T-cell (primary cell): Measurements from ENCODE around the gene EDIL3. TPM values are rescaled to one million over a fixed set of nuclear protein-coding genes. Genes with fewer than 3 reads are reported as not detected.

Experiments used
- ATAC-seq, 4 experiments: fragments of 200-7000 bp in 3 of 4; fragments of 150-1000 bp in 1 of 4; cut with Tn5 transposase; replicated peaks in 1 of 4; 1 replicate in 3 of 4; 2 replicates in 1 of 4; pipeline ENCODE4 v1.10.0; 2021; ENCODE audit warnings: moderate library complexity in 3 of 4, mild to moderate bottlenecking in 2 of 4, moderate number of reproducible peaks in 1 of 4
- CTCF ChIA-PET, 2 donors: fragments of 300-600 bp; sonication (Branson Sonifier 250); formaldehyde crosslinking; loops; one replicate each; lab custom pipeline; 2022; ENCODE audit warnings: antibody characterized with exemption in 2 of 2; lab: Charles Lee
- POLR2A ChIA-PET, 2 donors: fragments of 300-600 bp; sonication (Branson Sonifier 250); formaldehyde crosslinking; loops; one replicate each; lab custom pipeline; 2022; ENCODE audit warnings: antibody characterized with exemption in 2 of 2; lab: Charles Lee
- DNase-seq, 35 experiments: peaks; one replicate each; pipeline versions ENCODE4 v3.0.0 to v3.0.0-alpha.2; 2013 to 2023
- H3K27ac ChIP-seq: one replicate; pipeline ENCODE4 v1.5.1; 2013; ENCODE audit warnings: low read length
- H3K27me3 ChIP-seq, 2 experiments: replicated peaks in 1 of 2; 1 replicate in 1 of 2; 2 replicates in 1 of 2; pipeline versions ENCODE4 v1.6.1 to v1.7.0; 2013; ENCODE audit warnings: low read length in 1 of 2, mixed read lengths in 1 of 2; ENCODE audit not compliant: control insufficient read depth in 2 of 2, insufficient read depth in 2 of 2; ENCODE audit errors: extremely low read depth in 1 of 2
- H3K36me3 ChIP-seq, 2 donors: 1 replicate in 1 of 2; 2 replicates in 1 of 2; pipeline versions ENCODE4 v1.6.1 to v1.7.0; 2013; ENCODE audit warnings: low read length in 1 of 2; ENCODE audit not compliant: control insufficient read depth in 2 of 2, insufficient read depth in 1 of 2; ENCODE audit errors: extremely low read depth in 1 of 2
- H3K4me1 ChIP-seq, 2 experiments: 1 replicate in 1 of 2; 2 replicates in 1 of 2; pipeline versions ENCODE4 v1.6.1 to v1.7.0; 2013; ENCODE audit warnings: low read length in 2 of 2, mixed read lengths in 1 of 2; ENCODE audit not compliant: insufficient read depth in 2 of 2, control insufficient read depth in 1 of 2; ENCODE audit errors: extremely low read depth in 1 of 2
- H3K4me3 ChIP-seq, 2 donors: 1 replicate in 1 of 2; 2 replicates in 1 of 2; pipeline versions ENCODE4 v1.5.1 to v1.7.0; 2013; ENCODE audit warnings: mild to moderate bottlenecking in 2 of 2, low read length in 1 of 2, moderate library complexity in 1 of 2; ENCODE audit not compliant: control insufficient read depth in 1 of 2; ENCODE audit errors: extremely low read depth in 1 of 2
- H3K9me3 ChIP-seq: 2 replicates; pipeline ENCODE4 v1.7.0; 2013
- H3K27ac Mint-ChIP-seq, 2 donors: one replicate each; pipeline ENCODE4 v1.8.0; 2020 to 2021; ENCODE audit warnings: mild to moderate bottlenecking in 2 of 2, mixed read lengths in 2 of 2
- H3K27me3 Mint-ChIP-seq, 2 donors: one replicate each; pipeline ENCODE4 v1.8.0; 2021 to 2022; ENCODE audit warnings: mixed read lengths in 2 of 2
- H3K36me3 Mint-ChIP-seq: one replicate; pipeline ENCODE4 v1.8.0; 2021; ENCODE audit warnings: mixed read lengths
- H3K4me1 Mint-ChIP-seq, 3 donors: one replicate each; pipeline ENCODE4 v1.8.0; 2020 to 2022; ENCODE audit warnings: mixed read lengths in 3 of 3, mild to moderate bottlenecking in 1 of 3
- H3K4me3 Mint-ChIP-seq, 3 donors: one replicate each; pipeline ENCODE4 v1.8.0; 2020 to 2022; ENCODE audit warnings: mild to moderate bottlenecking in 3 of 3, mixed read lengths in 3 of 3, moderate library complexity in 3 of 3
- H3K9me3 Mint-ChIP-seq, 3 donors: one replicate each; pipeline ENCODE4 v1.8.0; 2020 to 2022; ENCODE audit warnings: mixed read lengths in 3 of 3
- WGBS: methylation state at CpG from one replicate; pipeline ENCODE4 v1.1.5; 2013; ENCODE audit warnings: missing lambda C conversion rate; ENCODE audit not compliant: insufficient coverage; 5-methylcytosine and 5-hydroxymethylcytosine counted together
- total RNA-seq, 35 experiments: library from RNA in 6 of 35; stranded (reverse) in 6 of 35; fragments of 120-200 nt in 1 of 35; gene quantifications; one replicate each; pipeline versions ENCODE4 v1.2.1 to v1.2.4 and lab custom pipeline; 2013 to 2026

Gene EDIL3
- total RNA-seq, 5 donors from 2014 or later (not counting 1 experiment from before 2014, with no cell fraction given) = 0.07 to 0.18 (median 0.16) TPM; not detected in 2

- Histone ChIP-seq H3K9me3 (no peaks in the 10 kb centered on the region), H3K4me1 (no peaks in the 10 kb centered on the region), H3K27me3 (no peaks in the 10 kb centered on the region), H3K36me3 (no peaks in the 10 kb centered on the region), H3K4me3 (no peak overlapping the region), H3K27ac (no peak overlapping the region)
- no peak for DNase-seq
- no peaks in the 10 kb centered on the region for H3K36me3 Mint-ChIP-seq
- ChIA-PET POLR2A (no interaction called here), CTCF (interaction anchor here in 1 of 2 donors (0.9 kb wide), 1 partner anchor 16 kb away, joined by 4 read pairs; no protein-coding TSS in a partner anchor)
- no peak overlapping the region for H3K27ac Mint-ChIP-seq
- H3K4me1 Mint-ChIP-seq = no peaks in the 10 kb centered on the region
- WGBS = no CpG with 5 or more reads among the region's 2 CpGs
- no peaks in the 10 kb centered on the region for H3K27me3 Mint-ChIP-seq
- ATAC-seq = no peak
- no peak overlapping the region for H3K4me3 Mint-ChIP-seq
- no peaks in the 10 kb centered on the region for H3K9me3 Mint-ChIP-seq
Measured at GRCh38 chr5:83911367-83911919, 473.2 kb downstream of the EDIL3 start.

DNA sequence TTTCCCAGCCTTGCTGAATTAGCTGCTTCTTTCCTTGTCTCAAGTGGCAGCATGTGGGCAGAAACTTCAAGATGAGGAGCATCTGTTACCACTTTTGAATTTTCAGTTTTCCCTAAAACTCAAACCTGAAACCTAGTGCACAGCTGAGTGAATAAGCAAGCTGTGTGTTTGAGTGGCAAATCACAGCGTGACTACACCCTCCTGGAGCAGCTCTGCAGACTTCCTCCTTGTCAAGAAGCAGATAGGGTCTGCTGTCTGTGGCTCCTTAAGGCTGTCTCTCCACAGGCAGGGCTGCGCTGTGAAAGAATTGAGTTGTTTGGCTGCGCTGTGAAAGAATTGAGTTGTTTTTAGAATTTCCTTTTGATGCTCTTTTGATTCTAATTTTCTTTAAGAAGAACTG is 484.4 kb downstream of the EDIL3 start:
- peaks cover 3 to 7% (median 6%) of the 10 kb centered on the region in 3 donors for H3K9me3 Mint-ChIP-seq
- no peak overlapping the region for H3K4me3 ChIP-seq
- ATAC-seq = no peak
- no peaks in the 10 kb centered on the region for H3K9me3 ChIP-seq
- 25% methylated on average over 1 of the region's 3 CpGs for WGBS
- H3K4me3 Mint-ChIP-seq = no peak overlapping the region
- H3K4me1 ChIP-seq = no peaks in the 10 kb centered on the region
- no peaks in the 10 kb centered on the region for H3K36me3 Mint-ChIP-seq
- ChIA-PET CTCF (no interaction called here), POLR2A (no interaction called here)
- no peak overlapping the region for H3K27ac ChIP-seq
- H3K27me3 ChIP-seq = no peaks in the 10 kb centered on the region
- DNase-seq = no peak
- H3K27me3 Mint-ChIP-seq = no peaks in the 10 kb centered on the region
- no peaks in the 10 kb centered on the region for H3K36me3 ChIP-seq
- H3K27ac Mint-ChIP-seq = no peak overlapping the region
- H3K4me1 Mint-ChIP-seq = no peaks in the 10 kb centered on the region

- no CpG with 5 or more reads among the region's 2 CpGs for WGBS
- DNase-seq (no peak), ATAC-seq (no peak)
- no peak overlapping the region for H3K27ac Mint-ChIP-seq
- ChIA-PET CTCF (no interaction called here), POLR2A (no interaction called here)
- H3K4me3 Mint-ChIP-seq = no peak overlapping the region
- H3K27me3 ChIP-seq = no peaks in the 10 kb centered on the region
- no peaks in the 10 kb centered on the region for H3K9me3 ChIP-seq
- no peak overlapping the region for H3K4me3 ChIP-seq
- H3K36me3 Mint-ChIP-seq = no peaks in the 10 kb centered on the region
- no peaks in the 10 kb centered on the region for H3K4me1 Mint-ChIP-seq
- H3K27ac ChIP-seq = no peak overlapping the region
- H3K27me3 Mint-ChIP-seq = no peaks in the 10 kb centered on the region
- no peaks in the 10 kb centered on the region for H3K4me1 ChIP-seq
- peaks cover 0 to 5% (median 4%) of the 10 kb centered on the region in 3 donors for H3K9me3 Mint-ChIP-seq
- no peaks in the 10 kb centered on the region for H3K36me3 ChIP-seq
Measured at GRCh38 chr5:83899326-83899970, 485.2 kb downstream of the EDIL3 start.

- Histone ChIP-seq H3K27ac (no peak overlapping the region), H3K9me3 (no peaks in the 10 kb centered on the region), H3K4me3 (no peak overlapping the region), H3K36me3 (no peaks in the 10 kb centered on the region), H3K27me3 (no peaks in the 10 kb centered on the region), H3K4me1 (no peaks in the 10 kb centered on the region)
- ATAC-seq = no peak
- Mint-ChIP-seq H3K9me3 (peaks cover 0 to 5% (median 0%) of the 10 kb centered on the region in 3 donors), H3K27me3 (no peaks in the 10 kb centered on the region), H3K4me3 (no peak overlapping the region), H3K4me1 (no peaks in the 10 kb centered on the region), H3K27ac (no peak overlapping the region), H3K36me3 (no peaks in the 10 kb centered on the region)
- ChIA-PET CTCF (no interaction called here), POLR2A (no interaction called here)
- no CpG with 5 or more reads among the region's 2 CpGs for WGBS
- no peak for DNase-seq
Measured at GRCh38 chr5:83895860-83896259, 488.8 kb downstream of the EDIL3 start.

DNA sequence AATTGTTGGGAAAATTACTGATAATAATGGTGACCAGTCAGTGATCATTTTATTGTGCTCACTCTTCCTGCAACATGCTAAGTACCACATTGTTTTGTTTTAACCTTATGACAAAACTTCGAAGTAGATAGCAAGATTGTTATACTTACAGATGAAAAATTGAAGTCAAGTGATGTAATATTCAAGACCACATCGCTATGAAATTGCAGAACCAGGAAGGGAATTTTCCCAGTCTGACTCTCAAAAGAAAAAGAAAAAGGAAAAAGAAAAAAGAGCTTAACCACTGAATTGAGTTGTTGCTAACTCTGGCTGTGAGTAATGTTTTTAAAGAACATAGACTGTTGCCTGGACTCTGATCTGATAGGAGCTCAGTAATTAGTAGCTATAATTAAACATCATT is 493.4 kb downstream of the EDIL3 start:
- Histone ChIP-seq H3K4me1 (no peaks in the 10 kb centered on the region), H3K27ac (no peak overlapping the region), H3K27me3 (no peaks in the 10 kb centered on the region), H3K36me3 (no peaks in the 10 kb centered on the region), H3K9me3 (no peaks in the 10 kb centered on the region), H3K4me3 (no peak overlapping the region)
- no CpG with 5 or more reads among the region's 2 CpGs for WGBS
- POLR2A ChIA-PET = no interaction called here
- Mint-ChIP-seq H3K9me3 (peaks cover 0 to 5% (median 0%) of the 10 kb centered on the region in 3 donors), H3K27ac (no peak overlapping the region), H3K4me1 (no peaks in the 10 kb centered on the region), H3K27me3 (no peaks in the 10 kb centered on the region), H3K4me3 (no peak overlapping the region), H3K36me3 (no peaks in the 10 kb centered on the region)
- DNase-seq (no peak), ATAC-seq (no peak)
- CTCF ChIA-PET = no interaction called here
